22Rv1 (cell line): Measurements from ENCODE around the gene PCSK6.

ENCODE experiments used
- H3K27ac ChIP-seq: fragments of 450-650 bp; 2 replicates; pipeline ENCODE4 v1.5.1; 2017
- ZFX ChIP-seq: fragments of 450-650 bp; IDR thresholded peaks from 2 replicates; pipeline ENCODE4 v1.6.1; 2017; ENCODE audit warnings: antibody characterized with exemption, borderline replicate concordance
- TF ChIP-seq, protein P1 (sequence below): fragments of 450-650 bp; IDR thresholded peaks from 2 replicates; pipeline ENCODE4 v1.5.1; 2017; ENCODE audit warnings: mild to moderate bottlenecking

The PCSK6 gene

GRCh38 chr15:101315736-101316135, 173.8 kb downstream of the PCSK6 start:
- no peak for TF ChIP-seq ZFX
- TF ChIP-seq, protein P1, sequence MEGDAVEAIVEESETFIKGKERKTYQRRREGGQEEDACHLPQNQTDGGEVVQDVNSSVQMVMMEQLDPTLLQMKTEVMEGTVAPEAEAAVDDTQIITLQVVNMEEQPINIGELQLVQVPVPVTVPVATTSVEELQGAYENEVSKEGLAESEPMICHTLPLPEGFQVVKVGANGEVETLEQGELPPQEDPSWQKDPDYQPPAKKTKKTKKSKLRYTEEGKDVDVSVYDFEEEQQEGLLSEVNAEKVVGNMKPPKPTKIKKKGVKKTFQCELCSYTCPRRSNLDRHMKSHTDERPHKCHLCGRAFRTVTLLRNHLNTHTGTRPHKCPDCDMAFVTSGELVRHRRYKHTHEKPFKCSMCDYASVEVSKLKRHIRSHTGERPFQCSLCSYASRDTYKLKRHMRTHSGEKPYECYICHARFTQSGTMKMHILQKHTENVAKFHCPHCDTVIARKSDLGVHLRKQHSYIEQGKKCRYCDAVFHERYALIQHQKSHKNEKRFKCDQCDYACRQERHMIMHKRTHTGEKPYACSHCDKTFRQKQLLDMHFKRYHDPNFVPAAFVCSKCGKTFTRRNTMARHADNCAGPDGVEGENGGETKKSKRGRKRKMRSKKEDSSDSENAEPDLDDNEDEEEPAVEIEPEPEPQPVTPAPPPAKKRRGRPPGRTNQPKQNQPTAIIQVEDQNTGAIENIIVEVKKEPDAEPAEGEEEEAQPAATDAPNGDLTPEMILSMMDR = no peak
- no peak overlapping the region for H3K27ac ChIP-seq

DNA sequence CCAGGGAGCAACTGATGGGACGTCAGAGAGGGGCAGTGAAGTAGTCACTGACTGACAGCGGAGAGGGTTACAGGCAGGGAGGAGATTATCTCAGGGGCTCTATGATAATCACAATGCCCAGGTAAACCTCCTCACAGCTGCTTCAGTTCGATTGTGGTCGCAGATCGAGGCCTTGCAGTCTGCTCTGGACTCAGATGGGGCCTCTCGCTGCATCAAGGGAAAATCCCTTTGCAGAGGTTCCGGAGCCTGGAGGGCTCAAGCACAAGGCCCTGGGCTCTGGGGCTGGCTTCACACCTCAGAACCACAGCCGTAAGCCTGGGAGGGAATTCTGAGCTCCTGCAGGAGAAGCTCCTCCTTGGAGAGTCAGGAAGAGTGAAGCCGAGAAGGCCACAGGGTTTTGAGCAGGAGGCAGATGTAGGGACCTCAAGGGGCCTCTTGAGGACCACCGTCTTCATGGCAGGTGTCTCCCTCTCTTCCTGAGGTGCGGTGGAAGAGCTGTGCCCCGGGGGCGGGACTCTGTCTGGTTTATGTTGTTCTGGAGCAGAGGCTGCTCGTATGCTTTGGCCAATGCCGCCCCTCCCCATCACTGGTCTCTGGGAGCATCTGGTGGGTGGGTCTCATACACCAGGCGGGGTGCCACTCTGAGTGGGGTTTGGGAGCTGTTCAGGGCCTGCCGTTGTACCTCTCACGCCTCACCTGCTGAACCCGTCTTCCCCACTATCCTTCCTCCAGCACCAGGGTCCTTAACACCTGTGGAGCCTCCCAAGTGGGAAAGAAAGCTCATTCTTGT, 175.0 kb downstream of the PCSK6 start:
- TF ChIP-seq, protein P1 = no peak
- no peak for TF ChIP-seq ZFX
- no peak overlapping the region for H3K27ac ChIP-seq

DNA sequence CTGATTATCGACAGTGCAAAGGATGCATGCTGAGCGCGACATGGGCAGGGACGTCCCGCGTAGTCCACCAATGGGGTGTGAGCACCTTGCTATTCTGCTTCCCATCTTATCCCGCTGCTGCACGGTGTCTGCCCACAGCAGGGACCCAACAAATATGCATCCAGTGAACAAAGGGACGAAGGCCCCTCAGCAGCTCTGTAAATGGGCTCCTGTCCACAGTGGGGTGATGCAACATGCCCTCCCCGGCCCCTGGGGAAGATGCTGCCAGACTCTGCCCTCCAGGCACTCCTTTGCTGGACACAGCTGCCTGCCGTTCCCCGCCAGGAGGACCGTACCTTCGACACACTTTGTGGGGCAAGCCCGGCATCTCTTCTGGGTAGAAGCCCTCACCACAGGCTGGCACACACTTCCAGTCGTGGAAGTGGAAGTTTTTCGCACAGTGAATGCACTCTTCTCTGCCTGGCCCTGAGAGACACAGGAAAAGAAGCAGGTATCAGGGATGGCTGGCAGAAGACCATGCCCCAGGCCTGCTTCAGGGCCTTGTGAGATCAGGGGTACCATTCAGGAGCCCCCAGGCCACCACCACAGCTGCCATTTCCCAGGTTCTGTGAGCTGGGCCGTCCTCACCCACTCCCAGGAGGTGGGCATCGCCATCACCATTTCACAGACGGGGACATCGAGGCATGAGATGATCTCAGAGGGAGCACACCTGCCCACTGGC, 176.3 kb downstream of the PCSK6 start:
- H3K27ac ChIP-seq = no peak overlapping the region
- TF ChIP-seq, protein P1 = no peak
- TF ChIP-seq ZFX = no peak

GRCh38 chr15:101310508-101310907, 179.0 kb downstream of the PCSK6 start:
- no peak overlapping the region for H3K27ac ChIP-seq
- TF ChIP-seq, protein P1 = no peak
- TF ChIP-seq ZFX = no peak

DNA sequence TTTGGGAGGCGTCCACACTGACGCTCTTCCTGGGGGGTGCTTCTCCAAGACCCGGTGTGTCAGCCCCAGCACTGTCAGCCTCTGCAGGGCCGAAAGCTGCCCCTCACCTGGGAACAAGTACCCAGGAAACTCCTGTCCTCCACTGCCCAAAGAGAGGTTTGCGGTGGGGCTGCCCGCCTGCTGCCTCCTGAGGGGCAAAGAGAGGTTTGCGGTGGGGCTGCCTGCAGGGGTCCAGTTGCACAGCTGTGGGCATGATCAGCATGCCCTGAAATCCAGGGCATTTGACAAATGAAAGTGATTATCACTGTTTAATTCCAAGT, 179.4 kb downstream of the PCSK6 start:
- TF ChIP-seq ZFX = no peak
- TF ChIP-seq, protein P1 = no peak
- H3K27ac ChIP-seq = no peak overlapping the region

GRCh38 chr15:101309436-101310160, 179.9 kb downstream of the PCSK6 start:
- TF ChIP-seq, protein P1 = no peak
- TF ChIP-seq ZFX = no peak
- H3K27ac ChIP-seq = no peak overlapping the region
